HG03103 (cell line): Measurements from ENCODE around the gene METTL25.

Experiments
- ATAC-seq: cut with Tn5 transposase; IDR thresholded peaks from one replicate; pipeline ENCODE4 v1.9.1; 2021; ENCODE audit warnings: low read depth; ENCODE audit not compliant: unreplicated experiment

Gene METTL25

GRCh38 chr12:82461836-82462235 is 103.5 kb downstream of the METTL25 start:
- no peak for ATAC-seq

- ATAC-seq = no peak
Measured at GRCh38 chr12:82468563-82468962, 110.2 kb downstream of the METTL25 start.

GRCh38 chr12:82470906-82471512 is 112.7 kb downstream of the METTL25 start:
- ATAC-seq = no peak

- no peak for ATAC-seq
Measured at GRCh38 chr12:82473111-82473754, 114.9 kb downstream of the METTL25 start.

GRCh38 chr12:82474181-82474797 is 116.0 kb downstream of the METTL25 start:
- ATAC-seq = peak; percentile 60

GRCh38 chr12:82474798-82475184 is 116.5 kb downstream of the METTL25 start:
- no peak for ATAC-seq

GRCh38 chr12:82475211-82475610 is 116.9 kb downstream of the METTL25 start:
- ATAC-seq = no peak

GRCh38 chr12:82476511-82476910 is 118.2 kb downstream of the METTL25 start:
- ATAC-seq = no peak

GRCh38 chr12:82479511-82479910 is 121.2 kb downstream of the METTL25 start:
- no peak for ATAC-seq

- ATAC-seq = no peak
Measured at GRCh38 chr12:82480606-82481005, 122.3 kb downstream of the METTL25 start.

- peak; percentile 58 for ATAC-seq
Measured at GRCh38 chr12:82481954-82482353, 123.6 kb downstream of the METTL25 start.

- no peak for ATAC-seq
Measured at GRCh38 chr12:82486524-82487235, 128.4 kb downstream of the METTL25 start.

GRCh38 chr12:82504409-82504808 is 146.1 kb downstream of the METTL25 start:
- no peak for ATAC-seq

- no peak for ATAC-seq
Measured at GRCh38 chr12:82505150-82505549, 146.8 kb downstream of the METTL25 start.

GRCh38 chr12:82507686-82508085 is 149.4 kb downstream of the METTL25 start:
- ATAC-seq = no peak

GRCh38 chr12:82510386-82510785 is 152.1 kb downstream of the METTL25 start:
- no peak for ATAC-seq

GRCh38 chr12:82514880-82515279 is 156.6 kb downstream of the METTL25 start:
- no peak for ATAC-seq

- no peak for ATAC-seq
Measured at GRCh38 chr12:82515652-82516051, 157.3 kb downstream of the METTL25 start.

GRCh38 chr12:82517027-82517426 is 158.7 kb downstream of the METTL25 start:
- ATAC-seq = peak; percentile 86

- no peak for ATAC-seq
Measured at GRCh38 chr12:82517808-82518207, 159.5 kb downstream of the METTL25 start.

- ATAC-seq = no peak
Measured at GRCh38 chr12:82519510-82519909, 161.2 kb downstream of the METTL25 start.
